Subcutaneous abdominal adipose tissue (tissue), 5 donors: ENCODE data around the gene GALNT5.

ENCODE experiments used
- H3K27ac ChIP-seq: one replicate; pipeline ENCODE4 v1.7.0; 2013; ENCODE audit warnings: low read depth, mild to moderate bottlenecking, inconsistent platforms, low read length, moderate library complexity
- H3K27me3 ChIP-seq, 5 donors: one replicate each; pipeline ENCODE4 v1.7.0; 2013; ENCODE audit warnings: low read length in 5 of 5, inconsistent platforms in 1 of 5; ENCODE audit not compliant: control insufficient read depth in 5 of 5, insufficient read depth in 4 of 5
- H3K36me3 ChIP-seq, 5 donors: one replicate each; pipeline ENCODE4 v1.7.0; 2013; ENCODE audit warnings: low read length in 5 of 5; ENCODE audit not compliant: control insufficient read depth in 5 of 5, insufficient read depth in 5 of 5
- H3K4me1 ChIP-seq, 5 donors: one replicate each; pipeline ENCODE4 v1.7.0; 2013; ENCODE audit warnings: low read length in 5 of 5, mild to moderate bottlenecking in 3 of 5, moderate library complexity in 1 of 5; ENCODE audit not compliant: control insufficient read depth in 5 of 5, insufficient read depth in 5 of 5
- H3K4me3 ChIP-seq, 5 donors: one replicate each; pipeline ENCODE4 v1.7.0; 2013; ENCODE audit warnings: low read length in 5 of 5, low read depth in 1 of 5
- H3K9ac ChIP-seq, 5 donors: one replicate each; pipeline ENCODE4 v1.7.0; 2013; ENCODE audit warnings: low read length in 5 of 5, mild to moderate bottlenecking in 4 of 5, moderate library complexity in 3 of 5
- H3K9me3 ChIP-seq, 5 donors: one replicate each; pipeline ENCODE4 v1.7.0; 2013; ENCODE audit warnings: low read length in 5 of 5; ENCODE audit not compliant: control insufficient read depth in 5 of 5
- donor health status: healthy.
- donor health status: healthy.
- donor health status: healthy.
- donor health status: healthy.
- donor health status: healthy.

Gene GALNT5

GRCh38 chr2:157304811-157305722, 47.6 kb downstream of the GALNT5 start:
- Histone ChIP-seq H3K4me3 (no peak overlapping the region), H3K9ac (no peak overlapping the region), H3K36me3 (no peaks in the 10 kb centered on the region), H3K27me3 (peaks cover 0 to 3% (median 0%) of the 10 kb centered on the region in 5 donors), H3K9me3 (no peaks in the 10 kb centered on the region), H3K4me1 (no peaks in the 10 kb centered on the region), H3K27ac (no peak overlapping the region)

- no peak overlapping the region for H3K9ac ChIP-seq
- H3K27ac ChIP-seq = no peak overlapping the region
- no peak overlapping the region for H3K4me3 ChIP-seq
- H3K4me1 ChIP-seq = no peaks in the 10 kb centered on the region
- H3K27me3 ChIP-seq = peaks cover 0 to 3% (median 0%) of the 10 kb centered on the region in 5 donors
- no peaks in the 10 kb centered on the region for H3K9me3 ChIP-seq
- no peaks in the 10 kb centered on the region for H3K36me3 ChIP-seq
Observed at GRCh38 chr2:157305723-157306110, 48.2 kb downstream of the GALNT5 start.

GRCh38 chr2:157307021-157307420, 49.5 kb downstream of the GALNT5 start:
- Histone ChIP-seq H3K27ac (no peak overlapping the region), H3K27me3 (peaks cover 0 to 3% (median 0%) of the 10 kb centered on the region in 5 donors), H3K4me3 (no peak overlapping the region), H3K36me3 (no peaks in the 10 kb centered on the region), H3K4me1 (no peaks in the 10 kb centered on the region), H3K9me3 (no peaks in the 10 kb centered on the region), H3K9ac (no peak overlapping the region)

GRCh38 chr2:157309878-157310277, 52.4 kb downstream of the GALNT5 start:
- no peak overlapping the region for H3K9ac ChIP-seq
- no peaks in the 10 kb centered on the region for H3K36me3 ChIP-seq
- H3K27me3 ChIP-seq = no peaks in the 10 kb centered on the region
- H3K27ac ChIP-seq = no peak overlapping the region
- H3K4me3 ChIP-seq = no peak overlapping the region
- no peaks in the 10 kb centered on the region for H3K9me3 ChIP-seq
- H3K4me1 ChIP-seq = no peaks in the 10 kb centered on the region

GRCh38 chr2:157311706-157312105, 54.2 kb downstream of the GALNT5 start:
- no peaks in the 10 kb centered on the region for H3K36me3 ChIP-seq
- no peaks in the 10 kb centered on the region for H3K27me3 ChIP-seq
- no peak overlapping the region for H3K4me3 ChIP-seq
- H3K27ac ChIP-seq = no peak overlapping the region
- H3K9me3 ChIP-seq = no peaks in the 10 kb centered on the region
- no peaks in the 10 kb centered on the region for H3K4me1 ChIP-seq
- H3K9ac ChIP-seq = no peak overlapping the region

GRCh38 chr2:157312866-157313486, 55.5 kb downstream of the GALNT5 start:
- H3K9me3 ChIP-seq = no peaks in the 10 kb centered on the region
- H3K36me3 ChIP-seq = no peaks in the 10 kb centered on the region
- no peak overlapping the region for H3K27ac ChIP-seq

GRCh38 chr2:157315901-157316300, 58.4 kb downstream of the GALNT5 start:
- H3K9me3 ChIP-seq = no peaks in the 10 kb centered on the region
- no peak overlapping the region for H3K27ac ChIP-seq
- no peak overlapping the region for H3K9ac ChIP-seq
- H3K4me1 ChIP-seq = no peaks in the 10 kb centered on the region
- H3K27me3 ChIP-seq = no peaks in the 10 kb centered on the region
- H3K4me3 ChIP-seq = no peak overlapping the region
- no peaks in the 10 kb centered on the region for H3K36me3 ChIP-seq

More at GRCh38 chr2:157312866-157313486, 55.5 kb downstream of the GALNT5 start:
- no peaks in the 10 kb centered on the region for H3K27me3 ChIP-seq
- H3K9ac ChIP-seq = no peak overlapping the region
- no peaks in the 10 kb centered on the region for H3K4me1 ChIP-seq
- H3K4me3 ChIP-seq = no peak overlapping the region

GRCh38 chr2:157318884-157319283, 61.4 kb downstream of the GALNT5 start:
- no peak overlapping the region for H3K4me3 ChIP-seq
- no peaks in the 10 kb centered on the region for H3K9me3 ChIP-seq
- no peaks in the 10 kb centered on the region for H3K27me3 ChIP-seq
- H3K27ac ChIP-seq = no peak overlapping the region
- H3K9ac ChIP-seq = no peak overlapping the region
- H3K4me1 ChIP-seq = no peaks in the 10 kb centered on the region
- no peaks in the 10 kb centered on the region for H3K36me3 ChIP-seq

GRCh38 chr2:157319795-157320194, 62.3 kb downstream of the GALNT5 start:
- Histone ChIP-seq H3K27me3 (no peaks in the 10 kb centered on the region), H3K9ac (no peak overlapping the region), H3K4me1 (no peaks in the 10 kb centered on the region), H3K36me3 (no peaks in the 10 kb centered on the region), H3K9me3 (no peaks in the 10 kb centered on the region), H3K4me3 (no peak overlapping the region), H3K27ac (no peak overlapping the region)

- Histone ChIP-seq H3K9ac (no peak overlapping the region), H3K9me3 (no peaks in the 10 kb centered on the region), H3K27ac (no peak overlapping the region), H3K4me3 (no peak overlapping the region), H3K4me1 (no peaks in the 10 kb centered on the region), H3K36me3 (no peaks in the 10 kb centered on the region), H3K27me3 (no peaks in the 10 kb centered on the region)
Observed at GRCh38 chr2:157320409-157320808, 62.9 kb downstream of the GALNT5 start.
